LNCaP clone FGC (cell line): ENCODE results near the gene OR4K1.

Experiments
- DNase-seq: peaks from one replicate; pipeline ENCODE4 v3.0.0-alpha.2; 2011; ENCODE audit warnings: low read depth
- H3K4me3 ChIP-seq: 2 replicates; pipeline ENCODE4 v1.5.1; 2011; ENCODE audit warnings: mild to moderate bottlenecking, low read depth, low read length, control low read depth
- CTCF ChIP-seq: IDR thresholded peaks from 2 replicates; pipeline ENCODE4 v1.5.1; 2012; ENCODE audit warnings: mild to moderate bottlenecking; ENCODE audit not compliant: control insufficient read depth, insufficient read depth; ENCODE audit errors: extremely low read depth

OR4K1 gene

GRCh38 chr14:19930617-19931016, at the start of gene OR4K1:
OR4K1 (plus strand) TSS chr14:19930917; CDS start chr14:19935667, 4,750 bp downstream.
- no peak within 1 kb of the TSS for H3K4me3 ChIP-seq
- TF ChIP-seq CTCF, result no peak
- DNase-seq, result no peak

GRCh38 chr14:19895282-19895681, 35.4 kb upstream of the OR4K1 start:
- no peak for TF ChIP-seq CTCF
- no peak for DNase-seq
- no peak overlapping the region for H3K4me3 ChIP-seq

- TF ChIP-seq CTCF, result no peak
- H3K4me3 ChIP-seq, result no peak overlapping the region
- DNase-seq, result no peak
These were observed 29.7 kb upstream of the OR4K1 start for GRCh38 chr14:19900999-19901398.

GRCh38 chr14:19902409-19902808, 28.3 kb upstream of the OR4K1 start:
- no peak for TF ChIP-seq CTCF
- no peak for DNase-seq
- H3K4me3 ChIP-seq, result no peak overlapping the region

GRCh38 chr14:19906665-19907064, 24.1 kb upstream of the OR4K1 start:
- no peak for DNase-seq
- no peak for TF ChIP-seq CTCF
- no peak overlapping the region for H3K4me3 ChIP-seq

- no peak overlapping the region for H3K4me3 ChIP-seq
- DNase-seq, result no peak
- TF ChIP-seq CTCF, result no peak
These were observed 19.6 kb upstream of the OR4K1 start for GRCh38 chr14:19911114-19911513.

- TF ChIP-seq CTCF, result no peak
- no peak for DNase-seq
- H3K4me3 ChIP-seq, result no peak overlapping the region
These were observed 13.5 kb upstream of the OR4K1 start for GRCh38 chr14:19917243-19917642.
